GM04503 (cell line): Measurements from ENCODE around the gene WDR26.
A peak's percentile ranks its signal among the peaks of the same experiment; 100 is the strongest.
"Not testable (repeated sequence)": the region's sequence is repeated elsewhere in the genome, so short reads cannot be mapped to it uniquely, and the experiment has no call there.

Source experiments
- DNase-seq: peaks from one replicate; pipeline ENCODE4 v3.0.0-alpha.2; 2012; ENCODE audit warnings: low read depth

Gene WDR26

GRCh38 chr1:224433701-224434672, 610 bp downstream of the WDR26 start:
- no peak for DNase-seq

DNA sequence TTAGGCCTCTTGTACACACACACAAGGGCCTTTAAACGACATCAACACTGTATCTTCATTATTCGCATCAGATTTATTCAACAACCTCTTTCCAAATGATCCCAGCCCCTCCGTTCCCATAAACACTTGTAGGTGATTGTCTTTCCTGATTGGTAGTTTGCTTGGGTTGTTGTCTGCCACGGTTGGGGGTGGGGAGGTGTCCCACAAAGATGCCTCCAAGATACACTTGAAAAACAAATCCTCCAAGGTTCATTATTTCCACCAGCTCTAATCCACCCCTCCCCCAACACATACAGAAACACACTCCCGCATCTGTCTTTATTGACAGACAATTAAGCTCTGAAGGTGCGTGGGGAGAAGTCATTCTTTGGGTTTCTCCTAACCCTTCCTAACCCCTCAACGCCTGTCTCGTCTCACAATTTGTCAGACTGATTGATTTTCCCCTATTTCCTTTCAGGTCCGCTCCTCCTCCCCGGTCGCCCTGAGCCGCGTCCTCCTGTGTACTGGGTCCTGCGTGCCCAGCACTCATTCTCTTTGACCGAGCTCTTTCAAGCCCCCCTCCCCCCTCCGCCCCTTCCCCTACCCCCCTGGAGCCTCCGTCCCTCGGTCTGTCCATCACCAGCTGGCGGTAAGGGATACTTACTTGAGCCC, 1.4 kb downstream of the WDR26 start:
- no peak for DNase-seq

- no peak for DNase-seq
Measured at GRCh38 chr1:224432672-224433040, 1.9 kb downstream of the WDR26 start.

- DNase-seq, result peak; percentile 32
Measured at GRCh38 chr1:224432146-224432545, 2.5 kb downstream of the WDR26 start.

DNA sequence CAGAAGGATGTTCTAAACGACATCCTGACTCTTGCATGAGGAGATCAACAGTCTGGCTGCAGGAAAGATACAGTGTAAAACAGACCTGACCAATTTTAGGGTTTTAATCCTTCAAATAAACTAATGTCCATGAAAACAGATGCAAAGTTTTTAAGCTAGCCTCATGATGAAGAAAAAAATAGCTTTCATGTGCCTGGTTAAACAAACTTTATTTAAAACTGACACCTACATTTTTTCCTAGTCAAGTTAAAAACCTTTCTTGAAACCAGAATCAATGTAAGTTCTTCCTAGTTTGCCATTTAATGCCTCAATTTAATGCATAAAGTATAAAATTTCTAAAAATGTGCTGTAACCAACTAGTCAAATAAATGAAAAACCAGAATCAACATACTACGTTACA, 2.9 kb downstream of the WDR26 start:
- no peak for DNase-seq

GRCh38 chr1:224430511-224431113, 4.0 kb downstream of the WDR26 start:
- DNase-seq, result peak; percentile 46

- no peak for DNase-seq
Measured at GRCh38 chr1:224429616-224430326, 4.8 kb downstream of the WDR26 start.

DNA sequence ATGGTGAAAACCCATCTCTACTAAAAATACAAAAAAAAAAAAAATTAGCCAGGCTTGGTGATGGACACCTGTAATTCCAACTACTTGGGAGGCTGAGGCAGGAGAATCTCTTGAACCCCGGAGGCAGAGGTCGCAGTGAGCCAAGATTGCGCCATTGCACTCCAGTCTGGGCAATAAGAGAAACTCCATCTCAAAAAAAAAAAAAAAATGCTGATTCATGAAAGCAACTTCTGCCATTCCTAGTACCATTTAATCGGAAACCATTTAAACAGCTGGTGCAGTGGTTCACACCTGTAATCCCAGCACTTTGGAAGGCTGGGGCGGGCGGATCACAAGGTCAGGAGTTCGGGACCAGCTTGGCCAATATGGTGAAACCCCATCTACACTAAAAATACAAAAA, 5.9 kb downstream of the WDR26 start:
- not testable (repeated sequence) for DNase-seq

GRCh38 chr1:224427346-224427745, 7.3 kb downstream of the WDR26 start:
- peak; percentile 59 for DNase-seq

- DNase-seq, result not testable (repeated sequence)
Measured at GRCh38 chr1:224426869-224427268, 7.7 kb downstream of the WDR26 start.

- no peak for DNase-seq
Measured at GRCh38 chr1:224425279-224425884, 9.2 kb downstream of the WDR26 start.

DNA sequence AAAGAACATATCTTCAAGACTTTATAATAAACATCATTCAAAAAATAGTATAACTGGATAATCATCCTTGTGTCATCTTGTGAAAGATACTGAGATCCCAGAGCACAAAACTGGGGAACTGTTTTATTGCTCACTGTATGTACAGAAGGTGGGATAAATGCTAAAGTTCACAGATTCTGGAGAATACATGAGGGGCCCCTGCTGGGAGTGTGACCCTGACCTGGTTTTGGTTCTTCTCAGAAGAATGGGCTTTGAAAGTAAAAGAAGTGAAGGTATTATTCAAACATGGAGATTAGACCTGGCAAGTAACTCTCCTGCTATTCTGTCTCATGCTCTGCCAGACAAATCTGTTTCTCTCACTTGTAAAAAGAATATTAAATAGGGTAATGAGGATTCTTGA, 14.5 kb downstream of the WDR26 start:
- DNase-seq, result no peak

- DNase-seq, result no peak
Measured at GRCh38 chr1:224411766-224412165, 22.8 kb downstream of the WDR26 start.

DNA sequence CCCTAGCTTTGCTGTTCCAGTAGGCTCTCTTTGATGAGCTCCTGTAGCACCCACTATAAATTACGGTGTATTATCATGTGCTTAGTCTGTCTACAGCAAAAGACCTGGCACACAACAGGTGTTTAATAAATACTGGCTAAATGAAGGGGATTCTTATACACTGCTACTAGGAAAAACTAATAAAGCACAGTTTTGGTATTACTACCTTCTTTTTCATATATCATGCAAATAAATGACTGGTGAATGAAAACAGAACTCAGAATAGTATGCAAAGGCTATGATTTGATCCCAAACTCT, 26.4 kb downstream of the WDR26 start:
- no peak for DNase-seq

DNA sequence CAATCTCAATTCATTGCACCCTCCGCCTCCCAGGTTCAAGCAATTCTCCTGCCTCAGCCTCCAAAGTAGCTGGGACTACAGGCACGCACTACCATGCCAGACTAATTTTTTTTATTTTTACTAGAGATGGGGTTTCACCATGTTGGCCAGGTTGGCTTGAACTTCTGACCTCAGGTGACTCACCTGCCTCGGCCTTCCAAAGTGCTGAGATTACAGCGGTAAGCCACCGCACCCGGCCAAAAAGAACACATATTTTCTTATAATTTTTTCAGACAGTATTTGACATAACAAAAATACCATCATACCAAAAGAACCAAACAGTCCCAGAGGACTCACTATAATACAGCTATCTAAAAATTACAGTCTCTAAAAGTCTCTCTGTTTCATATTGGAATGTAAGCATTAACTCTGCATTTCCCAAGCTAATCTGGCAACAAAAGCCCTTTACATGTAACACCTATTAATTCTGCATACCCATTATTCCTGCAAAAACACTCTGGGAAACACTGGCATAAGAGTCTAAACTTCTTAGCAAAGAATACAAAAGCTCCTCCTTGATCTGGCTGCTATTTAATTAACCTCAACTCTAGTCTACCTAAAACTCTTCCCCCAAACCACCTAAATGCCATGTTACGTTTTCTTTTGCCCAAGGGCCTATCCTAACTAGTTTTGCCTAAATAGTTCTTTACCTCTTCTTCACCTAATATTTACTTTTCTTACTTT, 26.9 kb downstream of the WDR26 start:
- no peak for DNase-seq

DNA sequence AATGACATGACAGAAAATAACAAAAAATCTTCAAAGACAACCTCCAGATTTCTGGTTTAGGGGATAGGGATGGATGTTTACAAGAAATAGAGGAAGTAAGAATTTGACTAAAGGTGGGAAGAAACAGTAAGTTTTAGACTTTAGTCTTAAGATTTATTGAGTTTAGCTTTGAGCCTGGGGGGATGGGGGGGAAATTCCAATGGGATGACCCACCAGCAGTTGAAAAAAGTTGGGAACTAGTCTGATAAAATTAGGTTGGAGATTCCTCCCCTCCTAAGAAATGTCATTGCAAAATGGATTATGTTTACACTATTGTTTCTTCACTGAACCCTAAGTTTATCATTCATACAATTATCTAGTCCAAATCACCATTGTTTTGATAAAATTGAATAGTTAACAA, 28.4 kb downstream of the WDR26 start:
- no peak for DNase-seq

- DNase-seq, result no peak
Measured at GRCh38 chr1:224405604-224405970, 29.0 kb downstream of the WDR26 start.

- DNase-seq, result no peak
Measured at GRCh38 chr1:224404916-224405603, 29.5 kb downstream of the WDR26 start.

DNA sequence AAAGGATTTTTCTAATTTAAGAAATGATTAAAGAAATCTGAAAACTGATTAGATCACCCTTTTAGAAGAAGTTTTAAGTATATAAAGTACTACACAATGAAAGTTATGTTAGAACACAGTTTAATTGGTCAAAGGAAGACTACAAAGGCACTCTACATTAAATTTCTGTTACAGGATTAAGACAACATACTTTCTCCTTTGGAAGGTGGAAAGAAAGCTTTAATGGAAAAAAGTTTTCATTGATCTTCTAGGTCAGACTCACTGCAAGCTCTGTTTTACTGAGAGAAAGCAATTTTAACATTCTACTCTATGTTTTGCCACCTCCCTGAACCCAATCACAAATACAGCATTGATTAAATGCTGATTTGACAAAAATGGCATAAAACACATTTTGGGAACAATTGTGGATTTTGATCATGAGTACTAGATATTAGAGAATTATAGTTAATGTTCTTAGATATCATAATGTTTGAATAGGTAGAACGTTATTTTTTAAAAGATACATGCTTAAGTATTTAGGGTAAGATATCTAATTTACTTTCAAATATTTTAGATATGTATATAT, 32.0 kb downstream of the WDR26 start:
- no peak for DNase-seq

DNA sequence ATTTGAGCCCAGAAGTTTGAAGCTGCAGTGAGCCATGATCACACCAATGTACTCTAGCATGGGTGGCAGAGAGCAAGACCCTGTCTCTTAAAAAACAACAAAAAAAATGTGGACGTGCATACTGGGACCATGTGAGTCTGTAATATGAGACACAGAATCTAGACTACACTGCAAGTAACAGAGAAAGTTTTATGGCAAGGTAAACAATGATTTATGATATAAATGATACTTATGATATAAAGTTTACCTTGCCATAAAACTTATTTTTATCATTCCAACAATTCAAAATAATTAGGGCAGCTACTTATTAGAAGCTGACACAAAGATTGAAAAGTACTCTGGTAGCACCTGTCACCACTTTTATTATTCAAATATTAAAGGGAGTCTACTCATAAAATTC, 34.7 kb downstream of the WDR26 start:
- no peak for DNase-seq

DNA sequence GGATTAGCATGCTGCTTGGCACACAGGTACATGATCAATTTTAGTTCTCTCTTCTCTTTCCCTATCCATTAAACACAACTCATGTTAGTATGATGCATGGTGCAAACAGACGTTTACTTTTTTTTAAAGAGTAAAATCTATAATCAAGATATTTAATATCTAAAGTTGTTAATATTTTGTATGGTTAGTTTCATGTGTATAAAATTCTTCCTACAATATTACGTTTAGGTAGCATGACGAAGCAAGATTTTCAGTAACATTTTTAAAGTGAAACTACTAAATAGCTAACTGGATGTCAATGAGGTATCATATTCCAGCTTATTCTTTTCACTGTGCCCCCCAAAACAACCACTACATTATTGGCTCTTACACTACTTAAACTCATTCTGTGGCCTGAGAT, 41.3 kb downstream of the WDR26 start:
- no peak for DNase-seq
